Medulla oblongata (tissue), 1 donor: ENCODE results near the gene ERG.

Experiments
- DNase-seq: peaks from one replicate; pipeline ENCODE4 v3.0.0-alpha.2; 2015; ENCODE audit errors: extremely low spot score

The ERG gene

DNA sequence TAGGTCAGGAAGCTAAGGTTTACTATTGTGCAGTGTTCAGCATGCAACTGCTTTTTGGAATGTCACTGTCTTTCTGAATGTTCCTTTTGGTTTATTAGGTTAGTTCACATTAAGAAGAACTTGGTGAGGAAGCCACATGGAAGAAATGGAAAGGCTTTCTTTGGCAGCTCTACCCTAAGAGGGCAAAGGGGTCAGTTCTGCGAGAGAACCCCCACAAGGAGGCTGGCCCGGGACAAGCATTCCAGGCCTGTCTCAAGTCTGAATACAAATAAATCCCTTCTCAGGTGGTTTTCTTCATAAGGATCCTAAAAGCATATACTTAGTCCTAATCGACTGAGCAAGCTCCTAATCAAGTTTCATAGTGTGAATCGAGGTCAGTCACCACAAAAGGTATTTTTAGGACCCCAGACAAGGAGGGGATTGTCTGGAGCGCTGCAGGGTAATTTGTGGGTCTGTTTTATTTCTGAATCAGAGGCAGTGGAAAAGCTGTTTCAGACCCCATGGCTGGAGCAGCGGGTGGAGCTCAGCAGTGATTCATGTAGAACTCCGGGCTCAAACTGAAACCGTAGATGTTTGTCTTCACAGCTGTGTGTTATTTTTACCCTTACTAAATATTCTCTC lies 63.3 kb downstream of the ERG start:
- DNase-seq, result no peak

DNA sequence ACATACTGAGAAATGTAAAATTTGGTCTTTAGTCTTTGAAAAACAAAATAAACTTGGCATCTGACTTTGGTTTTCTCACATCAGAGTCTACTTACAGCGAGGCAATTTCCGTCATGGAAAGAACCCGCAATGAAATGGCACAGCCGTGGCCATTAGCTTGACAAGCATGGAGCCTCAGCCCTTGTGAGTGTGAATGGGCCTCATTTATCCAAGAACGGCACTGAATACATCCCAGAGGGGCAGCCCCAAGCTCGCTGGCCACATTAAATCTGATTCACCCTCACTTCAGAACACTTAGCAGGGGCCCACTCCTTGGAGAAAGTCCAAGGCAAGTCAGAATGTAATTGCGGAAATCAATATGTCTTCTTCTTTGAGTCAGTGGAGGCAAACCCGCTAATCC lies 64.8 kb downstream of the ERG start:
- no peak for DNase-seq

DNA sequence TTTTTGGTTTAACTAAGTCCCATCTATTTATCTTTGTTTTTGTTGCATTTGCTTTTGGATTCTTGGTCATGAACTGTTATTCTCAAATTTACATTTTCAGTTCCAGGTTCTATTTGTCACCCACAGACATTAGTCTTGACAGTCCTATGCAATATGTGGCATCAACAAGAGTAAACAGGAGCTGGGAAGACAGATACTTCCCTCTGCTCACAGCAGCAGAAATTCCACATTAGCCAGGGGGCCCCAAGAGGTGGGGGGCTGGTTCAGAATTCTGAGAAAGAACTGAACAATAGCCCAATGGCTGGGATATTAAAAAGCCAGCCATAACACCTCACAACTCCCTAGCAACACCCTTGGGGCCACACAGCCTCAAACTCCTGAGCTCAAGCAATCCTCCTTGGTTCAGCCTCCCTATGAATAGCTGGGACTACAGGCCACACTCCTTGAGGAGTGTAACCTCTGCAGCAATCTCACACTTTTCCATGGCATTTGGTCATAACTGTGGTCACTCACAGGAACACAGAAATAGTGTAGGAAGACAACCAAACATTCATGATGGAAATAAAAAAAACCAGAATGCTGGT lies 67.8 kb downstream of the ERG start:
- DNase-seq, result no peak

DNA sequence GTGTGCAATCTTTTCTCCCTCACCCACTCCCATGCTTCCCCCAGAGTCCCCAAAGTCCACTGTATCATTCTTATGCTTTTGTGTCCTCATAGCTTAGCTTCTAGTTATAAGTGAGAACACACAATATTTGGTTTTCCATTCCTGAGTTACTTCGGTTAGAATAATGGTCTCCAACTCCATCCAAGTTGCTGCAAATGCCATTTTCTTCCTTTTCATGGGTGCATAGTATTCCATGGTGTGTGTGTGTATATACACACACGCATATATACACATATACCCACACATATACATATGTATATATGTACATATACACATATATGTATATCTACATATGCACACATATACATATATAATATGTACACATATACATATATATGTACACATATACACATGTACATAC lies 69.3 kb downstream of the ERG start:
- DNase-seq, result no peak

DNA sequence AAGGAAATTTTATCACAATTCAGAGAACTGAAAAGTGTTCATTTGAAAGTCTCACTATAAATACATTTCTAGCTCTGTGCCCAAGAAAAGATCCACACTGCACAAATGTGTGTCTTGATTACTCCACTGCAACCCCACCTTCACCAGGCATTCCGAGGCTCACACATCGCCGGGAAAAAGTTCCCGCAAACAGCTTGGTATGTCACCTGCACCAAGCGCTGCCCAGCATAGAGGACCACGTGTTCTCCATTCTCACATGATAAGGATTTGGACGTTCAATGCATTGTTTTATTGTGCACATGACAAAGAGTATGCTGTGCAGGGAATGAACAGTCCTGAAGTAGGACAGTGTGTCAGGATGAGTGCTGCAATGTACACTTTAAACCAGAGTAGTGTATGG lies 70.1 kb downstream of the ERG start:
- DNase-seq, result no peak

DNA sequence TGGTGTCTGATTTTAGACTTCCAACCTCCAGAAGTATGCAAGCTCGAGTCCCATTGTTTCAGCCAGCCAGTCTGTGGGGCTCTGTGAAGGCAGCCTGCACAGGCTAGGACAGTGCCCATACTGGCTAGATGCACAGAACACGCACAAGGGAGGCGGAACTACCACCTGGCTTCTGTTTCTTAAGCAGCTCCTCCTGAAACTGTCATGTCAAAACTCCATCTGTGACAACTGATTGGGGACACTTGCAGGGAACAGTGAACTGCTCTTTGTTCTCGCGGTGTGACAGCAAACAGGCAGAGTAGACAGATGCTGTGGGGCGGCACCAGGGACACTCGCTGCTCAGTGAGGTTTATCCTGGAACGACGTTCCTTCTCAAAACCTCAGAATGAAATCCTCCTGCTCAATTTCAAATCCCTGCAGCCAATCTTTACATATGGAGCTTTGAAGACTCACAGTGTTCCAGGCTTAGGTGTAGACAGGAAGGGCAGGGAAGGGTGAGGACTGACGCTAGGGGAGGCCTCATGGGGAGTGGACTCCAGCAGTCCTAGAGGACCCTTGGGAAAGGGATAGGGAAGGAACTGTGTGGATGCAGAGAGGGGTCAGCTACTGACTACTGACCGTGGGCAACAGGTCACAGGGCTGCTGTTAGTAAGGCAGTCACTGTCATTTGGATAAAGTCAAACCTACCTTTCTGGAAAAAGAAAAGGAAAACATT lies 73.8 kb downstream of the ERG start:
- no peak for DNase-seq

DNA sequence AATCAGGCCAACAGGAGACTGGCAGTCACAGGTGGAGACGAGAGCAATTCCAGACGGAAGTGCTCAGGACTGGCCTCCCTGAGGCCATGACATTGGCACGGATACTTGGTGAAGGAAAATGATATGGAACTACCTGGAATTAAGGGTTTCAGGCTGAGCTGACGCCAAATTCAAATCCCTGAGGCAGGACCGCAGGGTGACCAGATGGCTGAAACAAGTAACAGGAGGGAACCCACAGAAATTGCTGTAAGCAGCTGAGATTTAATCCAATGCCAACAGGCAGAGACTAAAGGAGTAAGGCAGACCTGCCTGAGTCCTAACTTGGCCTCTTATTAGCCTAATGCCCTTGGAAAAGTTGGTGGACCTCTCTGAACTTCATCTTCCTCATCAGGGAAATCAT lies 76.2 kb downstream of the ERG start:
- DNase-seq, result no peak

DNA sequence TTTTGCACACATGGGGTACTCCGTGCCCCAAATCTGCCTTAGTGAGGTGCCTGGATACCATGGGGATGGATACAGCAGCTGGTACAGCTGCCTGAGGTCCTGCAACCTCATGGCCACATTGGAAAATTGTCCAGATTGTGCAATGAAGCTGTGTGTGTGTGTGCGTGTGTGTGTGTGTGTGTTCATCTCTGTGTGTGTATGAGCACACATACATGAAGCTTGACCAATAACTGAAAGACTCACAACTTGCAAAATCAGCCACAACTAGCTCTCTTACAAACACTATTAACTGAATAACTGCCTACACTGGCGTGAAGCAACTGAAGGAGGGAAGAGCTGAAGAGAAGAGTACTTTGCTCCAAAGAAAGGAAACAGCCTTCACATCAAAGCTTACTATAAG lies 78.1 kb downstream of the ERG start:
- no peak for DNase-seq

DNA sequence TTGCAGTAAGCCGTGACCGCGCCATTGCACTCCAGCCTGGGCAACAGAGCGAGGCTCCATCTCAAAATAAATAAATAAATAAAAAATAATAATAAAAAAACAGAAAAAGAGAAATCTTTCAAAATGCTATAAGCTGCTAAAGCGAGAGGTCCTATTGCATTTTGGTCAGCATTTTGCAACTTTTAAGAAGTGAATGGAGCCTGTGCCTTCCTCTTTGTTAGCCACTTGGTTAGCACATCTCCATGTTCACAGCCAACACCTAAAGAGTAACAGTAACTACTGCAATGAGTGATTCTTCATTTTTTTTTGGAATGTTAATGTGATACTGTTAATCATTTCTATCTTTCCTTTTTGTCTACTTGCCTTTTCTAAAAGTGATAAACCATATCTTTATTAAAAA lies 80.6 kb downstream of the ERG start:
- no peak for DNase-seq

DNA sequence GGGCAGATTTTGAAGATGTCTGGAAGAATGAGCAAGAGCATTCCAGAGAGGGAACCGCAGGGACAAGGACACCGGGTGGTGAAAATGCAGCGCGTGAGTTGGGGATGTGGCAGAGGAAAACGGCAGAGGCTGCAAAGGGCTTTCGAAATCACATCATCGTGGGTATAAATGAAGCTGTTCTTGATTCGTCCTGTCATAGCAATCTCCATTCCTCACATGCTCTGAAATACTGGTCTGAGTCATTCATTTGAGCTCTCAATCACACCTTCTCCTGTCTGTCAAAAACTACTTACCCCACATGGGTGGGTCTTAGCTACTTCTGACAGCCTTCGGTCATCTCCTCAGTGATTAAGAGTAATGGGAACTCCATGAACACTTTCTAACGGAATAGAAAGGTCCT lies 81.5 kb downstream of the ERG start:
- DNase-seq, result no peak

DNA sequence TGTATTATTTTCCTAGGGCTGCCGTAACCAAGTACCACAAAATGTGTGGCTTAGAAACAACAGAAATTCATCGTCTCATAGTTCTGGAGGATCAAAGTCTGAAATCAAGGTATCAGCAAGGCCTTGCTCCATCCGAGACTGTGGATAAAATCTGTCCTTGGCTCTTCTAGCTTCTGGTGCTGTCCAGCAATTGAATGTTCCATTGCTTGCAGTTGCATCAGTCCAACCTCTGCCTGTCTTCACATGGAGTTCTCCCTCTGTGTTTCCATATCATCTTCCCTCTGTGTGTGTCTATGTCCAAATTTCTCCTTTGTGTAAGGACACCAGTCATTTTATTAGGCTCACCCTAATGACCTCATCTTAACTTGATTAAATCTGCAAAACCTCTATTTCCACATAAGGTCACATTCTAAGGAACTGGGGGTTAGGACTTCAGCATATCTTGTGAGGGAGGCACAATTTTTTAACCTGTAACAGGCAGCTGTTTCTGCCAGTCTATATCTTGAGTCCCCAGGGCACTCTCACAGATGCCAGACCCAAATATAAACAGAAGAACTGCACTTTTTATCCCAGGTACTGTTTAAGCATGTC lies 84.2 kb downstream of the ERG start:
- no peak for DNase-seq

DNA sequence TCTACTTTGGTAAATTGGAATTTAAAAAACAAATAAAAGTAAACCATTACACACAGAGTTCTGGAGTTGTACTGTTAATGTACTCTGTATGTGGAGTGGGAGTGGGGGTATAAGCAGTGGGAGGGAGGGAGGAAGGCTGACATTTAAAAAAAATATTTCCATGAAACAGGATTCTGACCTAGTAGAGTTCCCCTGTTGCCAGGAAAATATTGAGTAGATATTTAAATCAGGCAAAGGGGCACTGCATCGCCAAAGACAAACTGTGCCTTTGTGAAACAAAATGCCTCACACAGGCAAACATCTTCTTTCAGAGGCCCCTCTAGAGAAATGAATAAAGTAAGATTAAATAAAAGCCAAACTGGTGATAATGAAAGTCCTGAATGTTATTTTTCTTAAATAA lies 87.8 kb downstream of the ERG start:
- no peak for DNase-seq

DNA sequence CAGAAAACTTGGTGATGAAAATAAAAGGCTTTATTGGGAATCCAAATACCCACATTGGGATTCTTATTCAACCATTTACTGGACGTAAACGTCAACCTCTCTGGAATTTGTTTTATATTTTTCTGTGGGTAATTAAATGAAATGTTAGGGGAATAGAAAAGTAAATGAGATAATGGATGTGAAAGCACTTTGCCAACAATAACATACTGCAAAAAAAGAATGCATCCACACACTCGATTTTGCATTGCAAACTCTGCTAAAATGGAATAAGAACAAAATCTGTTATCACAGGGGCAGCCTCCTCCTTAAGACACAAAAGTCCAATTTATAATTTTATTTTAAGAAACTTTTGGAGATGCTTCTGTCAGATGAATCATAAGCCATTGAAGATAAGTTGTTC lies 88.4 kb downstream of the ERG start:
- DNase-seq, result no peak

DNA sequence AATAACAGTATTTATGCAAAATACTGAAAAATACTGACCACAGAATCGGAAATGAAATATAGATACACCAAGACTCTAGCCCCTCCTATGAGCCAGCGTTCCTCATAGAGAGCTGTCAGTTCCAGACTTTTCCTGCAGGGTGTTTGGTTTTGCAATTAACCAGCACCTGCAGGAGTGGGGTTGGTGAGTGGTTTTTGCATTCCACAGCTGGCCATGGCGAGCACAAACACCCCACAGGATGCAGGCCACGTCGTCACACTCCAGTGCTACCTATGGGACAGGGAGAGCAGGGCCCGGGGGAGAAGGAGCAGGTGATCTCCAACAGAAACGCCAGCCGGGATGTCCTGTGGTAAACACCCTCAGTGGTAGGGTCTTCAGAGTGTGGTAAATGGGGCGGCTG lies 94.1 kb downstream of the ERG start:
- DNase-seq, result no peak

DNA sequence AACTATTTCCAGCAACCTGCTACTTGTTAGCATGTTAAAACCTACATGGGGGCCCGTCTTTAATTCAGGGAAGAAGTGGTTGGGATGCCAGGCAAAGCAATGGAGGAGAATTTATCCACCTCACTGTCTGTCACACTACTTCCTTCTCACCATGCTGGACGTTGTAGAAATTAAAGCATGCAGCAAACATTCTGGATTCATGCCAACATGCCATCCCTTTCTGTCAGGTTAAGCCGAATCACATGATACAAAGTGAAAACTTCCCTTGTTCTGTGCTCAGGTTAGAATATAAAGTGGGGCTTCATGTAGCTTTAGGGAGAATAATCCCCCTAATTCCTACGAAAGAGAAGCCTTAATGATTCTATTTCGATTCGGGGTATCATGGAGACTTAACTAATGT lies 95.5 kb downstream of the ERG start:
- DNase-seq, result no peak

DNA sequence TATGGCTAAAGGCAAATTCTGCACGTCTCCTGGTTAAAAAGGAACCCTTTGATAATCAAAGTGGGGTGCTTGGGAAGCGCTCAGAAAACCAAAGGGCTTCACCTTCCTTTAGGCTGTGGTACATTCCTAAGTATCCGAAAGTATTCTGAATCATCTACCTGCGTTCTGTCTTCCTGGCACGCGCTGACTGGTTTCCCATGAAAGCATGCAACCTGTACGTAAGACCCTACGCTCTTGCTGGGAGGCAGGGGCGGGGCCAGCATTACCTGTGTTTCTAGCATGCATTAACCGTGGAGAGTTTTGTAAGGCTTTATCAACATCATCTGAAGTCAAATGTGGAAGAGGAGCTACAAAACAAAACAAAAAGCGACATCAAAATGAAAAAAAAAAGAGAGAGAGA lies 96.0 kb downstream of the ERG start:
- DNase-seq, result no peak

DNA sequence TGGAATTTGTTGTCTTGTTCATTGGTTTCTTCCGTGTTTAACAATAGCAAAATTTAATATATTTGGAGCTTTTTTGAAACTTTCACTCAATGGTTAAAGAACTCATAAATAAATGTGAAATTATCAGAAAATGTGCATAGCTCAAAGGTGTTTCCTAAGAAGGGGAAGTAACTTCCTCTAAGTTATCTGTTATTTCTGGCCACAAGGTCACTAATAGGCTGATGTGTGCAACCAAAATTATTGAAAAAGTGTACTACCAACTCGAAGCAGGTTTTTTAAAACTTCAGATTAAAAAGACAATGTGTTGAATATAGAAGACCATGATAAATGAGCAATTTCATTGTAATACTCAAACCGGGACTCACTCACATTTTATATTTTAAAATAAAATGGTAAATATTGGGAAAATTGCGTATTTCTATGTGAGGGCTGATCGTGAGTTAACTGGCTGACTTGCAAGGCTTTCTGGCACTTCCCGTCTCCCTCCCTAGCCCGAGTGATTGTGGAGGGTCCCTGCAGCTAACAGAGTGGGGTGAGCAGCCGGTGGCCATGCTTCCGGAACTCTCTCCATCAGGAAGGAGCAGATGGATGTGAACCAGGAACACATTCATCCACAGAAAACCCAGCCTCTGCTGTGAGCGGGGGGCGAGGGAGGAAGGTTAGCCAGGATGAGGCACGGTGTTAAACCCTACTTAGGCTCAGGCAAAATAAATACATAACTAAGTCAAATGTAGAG lies 96.9 kb downstream of the ERG start:
- DNase-seq, result no peak

DNA sequence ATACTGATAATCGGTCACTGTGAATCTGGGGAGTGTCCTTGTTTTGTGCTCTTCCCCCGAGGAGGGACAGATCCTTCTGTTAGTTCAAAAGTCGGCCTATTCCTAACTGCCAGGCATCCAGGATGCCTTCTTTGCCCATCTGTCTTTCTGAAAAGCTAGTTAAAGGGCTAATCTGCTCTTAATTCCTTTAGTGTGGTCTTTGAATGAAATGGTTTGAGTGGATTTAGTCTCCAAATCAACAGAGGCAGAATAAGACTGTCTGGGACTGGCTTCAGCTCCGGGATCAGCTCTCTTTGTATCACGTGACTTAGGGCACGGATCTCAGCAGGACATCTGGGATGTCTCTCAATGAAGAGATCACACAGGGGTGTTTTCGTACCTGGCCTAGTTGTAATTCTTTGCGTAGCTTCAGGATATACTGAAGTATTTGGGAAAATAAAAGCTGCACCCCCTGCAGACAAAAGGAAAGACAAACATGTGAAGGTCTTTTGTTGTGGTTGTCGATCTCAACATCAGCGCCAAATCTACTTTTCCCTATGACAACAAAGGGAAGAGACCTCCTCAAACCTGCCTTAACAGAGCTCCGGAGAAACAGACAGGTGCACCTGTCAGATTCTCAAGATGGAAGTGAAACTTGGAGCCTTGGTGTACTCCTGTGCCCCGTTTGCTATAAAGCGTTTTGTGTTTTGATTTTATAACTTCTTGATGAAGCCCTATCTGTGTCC lies 97.9 kb downstream of the ERG start:
- no peak for DNase-seq

DNA sequence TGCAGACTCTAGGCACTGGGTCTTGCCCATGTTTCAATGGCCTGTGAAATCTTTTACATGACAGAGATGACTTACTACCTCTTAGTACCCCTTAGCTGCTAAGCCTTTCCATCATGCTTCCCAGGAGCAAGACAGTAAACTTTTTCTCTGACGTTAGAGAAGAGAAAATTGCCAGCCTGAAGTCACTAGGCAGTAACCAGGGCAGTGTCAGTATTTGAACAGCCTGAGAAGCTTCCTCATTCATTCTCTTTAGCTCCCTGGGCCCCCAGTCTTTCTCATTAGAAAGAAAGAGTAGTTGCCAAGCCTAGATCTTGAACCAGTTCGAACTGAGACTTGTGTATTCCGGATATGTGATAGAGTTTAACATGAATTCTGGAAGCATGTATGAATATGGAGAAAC lies 99.2 kb downstream of the ERG start:
- no peak for DNase-seq

DNA sequence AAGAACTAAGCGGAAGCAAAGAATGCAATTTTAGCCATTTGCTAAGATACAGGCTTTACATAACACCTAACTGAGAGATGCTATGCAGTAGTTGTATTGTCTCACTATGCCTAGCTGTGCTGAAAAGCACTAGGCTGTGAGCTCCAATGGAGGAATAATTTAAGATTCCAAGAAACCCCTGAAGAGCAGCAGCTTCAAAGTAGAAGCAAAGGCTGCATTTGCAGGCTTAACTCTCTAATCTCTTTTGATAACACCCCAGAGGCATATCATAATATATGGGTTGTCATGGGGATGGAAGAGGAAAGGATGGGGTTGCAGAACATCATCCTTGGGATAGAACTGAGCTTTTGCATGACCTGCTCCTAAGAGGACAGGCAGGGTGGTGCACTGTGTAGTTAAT lies 102.0 kb downstream of the ERG start:
- DNase-seq, result no peak

DNA sequence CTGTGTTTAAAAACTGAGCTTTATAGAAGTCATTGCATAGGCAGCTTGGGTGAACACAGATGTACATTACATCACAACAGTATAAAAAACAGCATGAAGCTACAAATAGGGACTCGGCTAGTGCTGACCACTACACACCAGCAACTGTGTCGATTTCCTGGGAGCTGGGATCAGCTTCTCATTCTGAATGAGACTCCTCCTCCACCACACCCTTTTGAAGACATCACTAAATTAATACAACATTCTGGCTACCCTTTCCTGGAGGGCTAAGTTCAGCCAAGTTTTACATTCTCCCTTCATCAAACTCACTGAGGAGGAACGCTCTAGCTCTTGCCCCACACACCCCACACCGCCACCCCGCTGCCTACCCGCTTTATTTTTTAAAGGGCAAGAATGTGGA lies 102.7 kb downstream of the ERG start:
- no peak for DNase-seq

DNA sequence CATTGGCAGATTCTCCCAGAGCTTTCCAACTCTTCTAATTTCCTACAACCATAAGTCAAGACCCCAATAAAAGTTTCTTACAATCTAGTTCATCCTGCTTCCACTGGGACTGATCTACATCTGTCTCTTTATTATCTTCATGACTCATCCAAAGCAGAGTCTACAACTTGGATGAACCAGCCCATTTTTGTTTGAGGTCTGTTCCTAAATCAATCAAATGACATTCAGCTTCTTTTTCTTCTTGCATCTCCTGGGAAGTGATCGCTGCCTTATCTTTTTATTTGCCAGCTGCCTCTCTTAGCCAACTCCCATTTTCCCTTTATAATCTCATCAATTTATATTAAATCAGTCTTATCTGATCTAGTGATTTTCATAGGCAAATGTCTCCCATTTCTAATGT lies 105.6 kb downstream of the ERG start:
- DNase-seq, result no peak
